SU-DHL-6 (cell line): Measurements from ENCODE around the gene MEF2A.

Source experiments
- H2AFZ ChIP-seq: fragments of 200-600 bp; sonication (generic); 2 replicates; pipeline ENCODE4 v1.6.1; 2014; ENCODE audit warnings: low read depth, mild to moderate bottlenecking, moderate library complexity, mixed read lengths, antibody characterized with exemption, low read length; ENCODE audit not compliant: severe bottlenecking
- H3F3A ChIP-seq: fragments of 200-600 bp; shearing (Covaris generic); 2 replicates; pipeline ENCODE4 v1.6.0; 2016; ENCODE audit warnings: antibody characterized with exemption, mild to moderate bottlenecking; ENCODE audit not compliant: insufficient read depth
- H3K27ac ChIP-seq: fragments of 200-600 bp; sonication (generic); 2 replicates; pipeline ENCODE4 v1.5.1; 2016; ENCODE audit warnings: low read depth, mild to moderate bottlenecking, low read length, moderate library complexity, mixed read lengths
- H3K27me3 ChIP-seq: fragments of 200-600 bp; sonication (generic), shearing (Covaris generic); 2 replicates; pipeline ENCODE4 v1.6.0; 2014; ENCODE audit warnings: mild to moderate bottlenecking, low read length
- H3K36me3 ChIP-seq: fragments of 200-600 bp; sonication (generic); 2 replicates; pipeline ENCODE4 v1.6.1; 2014; ENCODE audit warnings: mild to moderate bottlenecking, low read length, mixed read lengths
- H3K4me2 ChIP-seq: fragments of 300-600, 200-600 bp; shearing (Covaris generic), sonication (generic); 2 replicates; pipeline ENCODE4 v1.6.0; 2014; ENCODE audit warnings: low read length, low read depth, mild to moderate bottlenecking; ENCODE audit not compliant: poor library complexity, severe bottlenecking
- H3K4me3 ChIP-seq: fragments of 200-600 bp; sonication (generic); 2 replicates; pipeline ENCODE4 v1.5.1; 2014; ENCODE audit warnings: antibody characterized with exemption, low read length, mild to moderate bottlenecking, mixed read lengths; ENCODE audit not compliant: insufficient read depth, poor library complexity, severe bottlenecking
- H3K79me2 ChIP-seq: fragments of 200-600 bp; sonication (generic); 2 replicates; pipeline ENCODE4 v1.6.1; 2014; ENCODE audit warnings: mild to moderate bottlenecking, low read length, moderate library complexity; ENCODE audit not compliant: insufficient read depth
- H3K9ac ChIP-seq: fragments of 200-600 bp; sonication (generic); 2 replicates; pipeline ENCODE4 v1.7.0; 2014; ENCODE audit warnings: mild to moderate bottlenecking, low read length
- H3K9me2 ChIP-seq: fragments of 200-600 bp; sonication (generic); replicated peaks from 2 replicates; pipeline ENCODE4 v1.6.1; 2014; ENCODE audit warnings: low read length; ENCODE audit not compliant: insufficient read depth
- H3K9me3 ChIP-seq: fragments of 200-600 bp; sonication (generic); 2 replicates; pipeline ENCODE4 v1.6.1; 2014; ENCODE audit warnings: low read length, mixed read lengths; ENCODE audit not compliant: insufficient read depth
- H4K20me1 ChIP-seq: fragments of 200-600 bp; sonication (generic); 2 replicates; pipeline ENCODE4 v1.6.1; 2014; ENCODE audit warnings: low read depth, mild to moderate bottlenecking, antibody characterized with exemption, low read length, moderate library complexity, mixed read lengths
- CTCF ChIP-seq: fragments of 200-600 bp; sonication (generic); IDR thresholded peaks from one replicate; pipeline ENCODE4 v1.5.1; 2017; ENCODE audit warnings: antibody characterized with exemption, mild to moderate bottlenecking, low read length, moderate library complexity; ENCODE audit not compliant: insufficient read depth, poor library complexity, severe bottlenecking
- EZH2phosphoT487 ChIP-seq: fragments of 200-600 bp; sonication (generic), shearing (Covaris generic); conservative IDR thresholded peaks from 2 replicates; pipeline ENCODE4 v1.6.1; 2018; ENCODE audit warnings: mild to moderate bottlenecking, antibody characterized with exemption, low read length, moderate library complexity, mixed read lengths

MEF2A gene

GRCh38 chr15:99644913-99645542, 79.2 kb downstream of the MEF2A start:
- Histone ChIP-seq H3K9me3 (peaks cover 7% of the 10 kb centered on the region), H3K4me2 (no peak overlapping the region), H3F3A (no peaks in the 10 kb centered on the region), H2AFZ (no peak overlapping the region), H3K9ac (no peak overlapping the region), H3K27ac (no peak overlapping the region), H3K36me3 (peaks cover 32% of the 10 kb centered on the region), H3K79me2 (no peaks in the 10 kb centered on the region; the same call in 1 of the 2 replicates), H3K9me2 (no peaks in the 10 kb centered on the region), H4K20me1 (no peaks in the 10 kb centered on the region), H3K27me3 (no peaks in the 10 kb centered on the region), H3K4me3 (no peak overlapping the region)
- TF ChIP-seq EZH2phosphoT487 (no peak), CTCF (no peak)

DNA sequence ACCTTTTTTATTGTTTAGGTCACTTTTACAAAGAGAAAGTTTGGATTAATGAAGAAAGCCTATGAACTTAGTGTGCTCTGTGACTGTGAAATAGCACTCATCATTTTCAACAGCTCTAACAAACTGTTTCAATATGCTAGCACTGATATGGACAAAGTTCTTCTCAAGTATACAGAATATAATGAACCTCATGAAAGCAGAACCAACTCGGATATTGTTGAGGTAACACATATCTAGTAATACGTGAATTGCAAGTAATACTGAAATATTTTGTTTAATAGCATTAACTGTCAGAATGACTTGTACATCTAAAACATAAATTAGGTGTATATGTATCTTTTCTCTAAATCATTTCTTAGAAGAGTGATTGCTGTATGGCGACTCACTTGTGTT, 79.8 kb downstream of the MEF2A start:
- H3K79me2 ChIP-seq: no peaks in the 10 kb centered on the region; the same call in 1 of the 2 replicates
- peaks cover 7% of the 10 kb centered on the region for H3K9me3 ChIP-seq

DNA sequence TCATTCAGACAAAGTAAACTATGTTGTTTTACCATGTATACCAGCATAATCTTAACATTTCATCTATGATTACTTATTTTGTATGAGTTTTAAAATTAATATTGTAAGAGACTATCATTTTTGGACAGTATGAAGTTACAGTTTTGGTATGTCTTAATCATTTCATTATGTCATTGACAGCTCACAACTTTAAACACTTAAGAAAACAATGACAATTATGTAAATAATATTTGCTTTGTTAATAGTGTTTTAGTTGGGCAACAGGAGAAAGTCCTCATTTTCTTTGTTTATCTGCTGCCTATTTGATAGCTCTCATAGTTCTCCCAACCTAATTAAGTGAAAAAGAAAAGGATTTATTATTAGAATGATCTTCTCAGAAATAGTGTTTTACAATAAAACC, 80.2 kb downstream of the MEF2A start:
- Histone ChIP-seq H3K9ac (no peak overlapping the region), H3K79me2 (no peaks in the 10 kb centered on the region; the same call in 1 of the 2 replicates)

More for the DNA sequence above, 79.8 kb downstream of the MEF2A start:
- H3F3A ChIP-seq: no peaks in the 10 kb centered on the region
- H3K4me3 ChIP-seq: no peak overlapping the region
- no peaks in the 10 kb centered on the region for H3K9me2 ChIP-seq
- H2AFZ ChIP-seq: no peak overlapping the region
- no peak overlapping the region for H3K4me2 ChIP-seq
- TF ChIP-seq EZH2phosphoT487 (no peak), CTCF (no peak)
- H3K9ac ChIP-seq: no peak overlapping the region
- no peaks in the 10 kb centered on the region for H3K27me3 ChIP-seq
- peaks cover 32% of the 10 kb centered on the region for H3K36me3 ChIP-seq
- no peaks in the 10 kb centered on the region for H4K20me1 ChIP-seq
- no peak overlapping the region for H3K27ac ChIP-seq

More for the DNA sequence above, 80.2 kb downstream of the MEF2A start:
- Histone ChIP-seq H3K36me3 (peaks cover 29% of the 10 kb centered on the region), H3K27ac (no peak overlapping the region), H3F3A (no peaks in the 10 kb centered on the region), H4K20me1 (no peaks in the 10 kb centered on the region), H3K4me3 (no peak overlapping the region), H2AFZ (no peak overlapping the region), H3K9me3 (peaks cover 7% of the 10 kb centered on the region), H3K27me3 (no peaks in the 10 kb centered on the region), H3K4me2 (no peak overlapping the region), H3K9me2 (no peaks in the 10 kb centered on the region)
- TF ChIP-seq EZH2phosphoT487: no peak
- no peak for TF ChIP-seq CTCF
